ENCODE data around the gene GUCD1. TPM values are rescaled to one million over a fixed set of nuclear protein-coding genes. Genes with fewer than 3 reads are reported as not detected.

GUCD1 gene
- total and polyA plus RNA-seq, 2 of the 13 experiments (the other 11 are each of a cell fraction or from before 2014, with no cell fraction given): 128 to 245 TPM

DNA sequence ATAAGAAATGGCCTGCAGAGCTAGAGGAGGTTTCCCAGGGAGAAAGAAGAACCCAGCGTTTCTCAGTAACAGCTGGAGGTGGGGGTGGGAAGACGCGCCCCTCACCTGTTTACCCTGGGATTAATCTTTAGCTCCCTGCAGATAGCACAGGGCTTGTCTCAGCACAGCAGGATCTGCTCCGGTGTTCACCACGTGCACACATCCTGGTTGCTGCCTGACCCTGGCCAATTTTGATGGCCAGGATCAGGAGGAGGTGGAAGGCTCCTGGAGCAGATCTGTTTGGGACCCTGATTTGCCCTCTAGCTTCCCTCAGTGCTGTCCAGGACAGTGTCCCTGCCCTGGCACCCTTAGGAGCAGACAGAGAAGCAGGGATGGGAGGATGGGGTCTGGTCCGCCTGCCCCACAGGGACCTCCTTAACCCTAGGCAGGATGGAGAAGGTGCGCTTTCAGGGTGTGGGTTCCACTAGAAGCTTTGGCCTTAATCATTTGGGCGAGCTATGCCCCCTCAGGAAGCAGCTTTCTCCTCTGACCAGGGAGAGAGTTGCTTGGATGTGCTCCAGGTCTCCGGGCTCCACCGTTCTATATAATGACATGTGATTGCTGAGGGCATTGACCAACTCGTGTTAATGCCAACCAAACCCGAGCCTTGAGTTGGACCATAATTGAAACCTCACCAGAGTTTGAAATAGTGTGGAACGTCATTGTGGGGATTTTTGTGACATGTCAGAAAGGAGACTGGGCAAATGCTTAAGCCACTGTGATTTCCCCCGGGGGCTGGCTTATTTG lies 40.5 kb downstream of the GUCD1 start (continued):
- peak; percentile 99 for TF ChIP-seq KDM5B (CRISPR knock-in tag; IDR thresholded peaks at IDR 0.05; ENCODE audit: borderline replicate concordance)
- TF ChIP-seq RXRA (CRISPR knock-in tag; IDR thresholded peaks at IDR 0.05): peak; percentile 90
- peak; percentile 99 for TF ChIP-seq MTA1 (CRISPR knock-in tag; IDR thresholded peaks at IDR 0.05; ENCODE audit: borderline replicate concordance)
- no peak for TF ChIP-seq CHD2 (IDR thresholded peaks at IDR 0.05; ENCODE audit: low read depth, low read length)
- peak; percentile 97 for TF ChIP-seq SPEN (CRISPR knock-in tag; IDR thresholded peaks at IDR 0.05; ENCODE audit: low read depth)
- TF ChIP-seq PRDM15 (CRISPR knock-in tag; IDR thresholded peaks at IDR 0.05): peak; percentile 75
- 0 out of 2 replicates have a peak, but pooled peaks have one; percentile 86 for TF ChIP-seq ZNF333 (CRISPR knock-in tag; IDR thresholded peaks at IDR 0.05; ENCODE audit: borderline replicate concordance)
- TF ChIP-seq ZBTB39 (CRISPR knock-in tag; IDR thresholded peaks at IDR 0.05): peak; percentile 92
- peak; percentile 88; the same call in 1 of the 2 replicates for TF ChIP-seq ARID2 (CRISPR knock-in tag; IDR thresholded peaks at IDR 0.05; ENCODE audit: borderline replicate concordance)
- no peak for TF ChIP-seq MAZ (IDR thresholded peaks at IDR 0.05; ENCODE audit: borderline replicate concordance, low read depth, low read length)
- peak; percentile 95 for TF ChIP-seq MAZ (CRISPR knock-in tag; IDR thresholded peaks at IDR 0.05; ENCODE audit: low read depth)
- TF ChIP-seq HOMEZ (CRISPR knock-in tag; IDR thresholded peaks at IDR 0.05; ENCODE audit: low read depth): peak; percentile 92
- peak; percentile 90 for TF ChIP-seq ZNF891 (CRISPR knock-in tag; IDR thresholded peaks at IDR 0.05)
- TF ChIP-seq MAFK (conservative IDR thresholded peaks at IDR 0.05 in 1 of 2, IDR thresholded peaks at IDR 0.05 in 1 of 2; ENCODE audit: low read length in 2 of 2): no peak
- TF ChIP-seq SNAPC2 (CRISPR knock-in tag; IDR thresholded peaks at IDR 0.05): peak; percentile 96; the same call in 1 of the 2 replicates
- TF ChIP-seq REL (CRISPR knock-in tag; conservative IDR thresholded peaks at IDR 0.05): 0 out of 2 replicates have a peak, but pooled peaks have one; percentile 66
- TF ChIP-seq DR1 (CRISPR knock-in tag; IDR thresholded peaks at IDR 0.05): peak; percentile 51; the same call in 1 of the 2 replicates
- peak; percentile 96 for TF ChIP-seq ZNF616 (CRISPR knock-in tag; IDR thresholded peaks at IDR 0.05; ENCODE audit: low read depth)
- TF ChIP-seq ZNF556 (CRISPR knock-in tag; IDR thresholded peaks at IDR 0.05; ENCODE audit: borderline replicate concordance): peak; percentile 50; the same call in 1 of the 2 replicates
- peak; percentile 94 for TF ChIP-seq IKZF4 (CRISPR knock-in tag; IDR thresholded peaks at IDR 0.05; ENCODE audit: borderline replicate concordance, low read depth, not compliant biosample characterization)
- no peak for TF ChIP-seq ZNF432 (CRISPR knock-in tag; IDR thresholded peaks at IDR 0.05; ENCODE audit: borderline replicate concordance)
- TF ChIP-seq ADNP (CRISPR knock-in tag; IDR thresholded peaks at IDR 0.05): no peak
